SK-N-DZ (cell line): Measurements from ENCODE around the gene PDCD5.

Source experiments
- DNase-seq: peaks from one replicate; pipeline ENCODE4 v3.0.0-alpha.2; 2015; ENCODE audit warnings: low spot score
- small RNA-seq, 2 experiments: library from RNA; depleted of rRNA; stranded (forward); fragments of <200 nt; gene quantifications; one replicate each; pipeline ENCODE3, GENCODE V24; 2014

Gene PDCD5

DNA sequence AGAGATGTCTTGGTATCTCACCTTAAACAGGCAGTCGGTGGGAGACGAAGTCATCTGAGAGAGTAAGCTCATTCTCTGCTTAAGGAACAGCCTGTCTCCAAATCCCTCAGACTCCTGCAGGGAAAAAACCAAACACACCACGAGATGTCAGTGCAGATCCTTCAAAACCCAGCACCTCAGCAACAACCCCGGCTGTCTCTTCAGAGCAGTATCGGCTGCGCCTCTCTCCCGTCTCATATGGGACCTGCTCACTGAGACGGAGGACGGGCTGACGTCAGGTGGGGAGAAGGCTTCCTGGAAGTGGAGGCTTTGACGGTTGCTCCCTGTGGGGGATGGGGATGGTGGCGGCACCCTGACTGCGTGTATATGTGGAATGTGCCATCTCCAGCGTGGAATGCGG, 50.4 kb downstream of the PDCD5 start:
- DNase-seq: no peak

Small RNA genes within 50 kb of the gene (small RNA-seq; reads per million reads assigned to genes)
- 0.04 to 0.13 reads per million in 2 experiments for gene SNORA68B
